BLaER1 treated with 17β-estradiol and CSF1 and Interleukin-3, amounts not matched to agents 10 nM and 100 nM (cell line): ENCODE results near the gene TMCC2.
A peak's percentile ranks its signal among the peaks of the same experiment; 100 is the strongest.
"Not testable (repeated sequence)": the region's sequence is repeated elsewhere in the genome, so short reads cannot be mapped to it uniquely, and the experiment has no call there.

ENCODE experiments used
- H3K27ac ChIP-seq, 11 experiments: shearing (Covaris generic); formaldehyde crosslinking; 2 replicates each; pipeline ENCODE4 v1.8.1; 2022
- H3K27me3 ChIP-seq, 11 experiments: shearing (Covaris generic); formaldehyde crosslinking; 2 replicates each; pipeline ENCODE4 v1.8.1; 2022
- H3K36me3 ChIP-seq, 11 experiments: shearing (Covaris generic); formaldehyde crosslinking; 2 replicates each; pipeline ENCODE4 v1.8.1; 2022
- H3K4me1 ChIP-seq, 10 experiments: shearing (Covaris generic); formaldehyde crosslinking; 2 replicates each; pipeline ENCODE4 v1.8.1; 2022
- H3K4me2 ChIP-seq, 11 experiments: shearing (Covaris generic); formaldehyde crosslinking; 2 replicates each; pipeline ENCODE4 v1.8.1; 2022
- H3K4me3 ChIP-seq, 10 experiments: shearing (Covaris generic); formaldehyde crosslinking; 2 replicates each; pipeline ENCODE4 v1.8.1; 2022
- H3K9ac ChIP-seq, 11 experiments: shearing (Covaris generic); formaldehyde crosslinking; 2 replicates each; pipeline ENCODE4 v1.8.1; 2022
- H3K9me3 ChIP-seq, 11 experiments: shearing (Covaris generic); formaldehyde crosslinking; replicated peaks in 1 of 11; 2 replicates each; pipeline ENCODE4 v1.8.1; 2022
- H4K20me1 ChIP-seq, 11 experiments: shearing (Covaris generic); formaldehyde crosslinking; 2 replicates each; pipeline ENCODE4 v1.8.1; 2022
- Cebpa-rat ChIP-seq, 11 experiments: shearing (Covaris generic); IDR thresholded peaks; 2 replicates each; pipeline ENCODE4 v1.8.1; 2022

TMCC2 gene

DNA sequence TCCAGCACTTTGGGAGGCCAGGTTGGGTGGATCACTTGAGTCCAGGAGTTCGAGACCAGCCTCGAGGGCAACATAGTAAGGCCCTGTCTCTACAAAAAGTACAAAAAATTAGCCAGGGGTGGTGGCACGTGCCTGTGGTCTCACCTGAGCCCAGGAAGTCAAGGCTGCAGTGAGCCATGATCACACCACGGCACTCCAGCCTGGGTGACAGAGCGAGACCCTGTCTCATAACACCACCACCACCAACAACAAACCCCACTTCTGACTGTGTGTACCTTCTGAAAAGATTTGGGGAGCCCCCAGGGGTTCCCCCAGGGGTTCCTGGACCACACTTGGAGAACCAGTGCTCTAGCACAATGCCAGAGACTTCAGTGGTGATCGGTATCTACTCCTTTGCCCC lies 63.9 kb downstream of the TMCC2 start:
- Histone ChIP-seq H3K27ac (no peak overlapping the region), H3K4me3 (no peak overlapping the region), H4K20me1 (peaks cover 0 to 22% (median 7%) of the 10 kb centered on the region in 11 experiments; a peak in 10 of 22 replicates), H3K36me3 (no peaks in the 10 kb centered on the region), H3K9me3 (no peaks in the 10 kb centered on the region), H3K9ac (no peak overlapping the region), H3K27me3 (peaks cover 27 to 69% (median 41%) of the 10 kb centered on the region in 11 experiments; a peak in 20 of 22 replicates), H3K4me1 (peaks cover 26 to 51% (median 34%) of the 10 kb centered on the region in 10 experiments), H3K4me2 (peak overlapping the region in 3 of 11 experiments; percentile 18 to 33 (median 26); a peak in 3 of 22 replicates)
- TF ChIP-seq Cebpa-rat (IDR thresholded peaks at IDR 0.05) = no peak

DNA sequence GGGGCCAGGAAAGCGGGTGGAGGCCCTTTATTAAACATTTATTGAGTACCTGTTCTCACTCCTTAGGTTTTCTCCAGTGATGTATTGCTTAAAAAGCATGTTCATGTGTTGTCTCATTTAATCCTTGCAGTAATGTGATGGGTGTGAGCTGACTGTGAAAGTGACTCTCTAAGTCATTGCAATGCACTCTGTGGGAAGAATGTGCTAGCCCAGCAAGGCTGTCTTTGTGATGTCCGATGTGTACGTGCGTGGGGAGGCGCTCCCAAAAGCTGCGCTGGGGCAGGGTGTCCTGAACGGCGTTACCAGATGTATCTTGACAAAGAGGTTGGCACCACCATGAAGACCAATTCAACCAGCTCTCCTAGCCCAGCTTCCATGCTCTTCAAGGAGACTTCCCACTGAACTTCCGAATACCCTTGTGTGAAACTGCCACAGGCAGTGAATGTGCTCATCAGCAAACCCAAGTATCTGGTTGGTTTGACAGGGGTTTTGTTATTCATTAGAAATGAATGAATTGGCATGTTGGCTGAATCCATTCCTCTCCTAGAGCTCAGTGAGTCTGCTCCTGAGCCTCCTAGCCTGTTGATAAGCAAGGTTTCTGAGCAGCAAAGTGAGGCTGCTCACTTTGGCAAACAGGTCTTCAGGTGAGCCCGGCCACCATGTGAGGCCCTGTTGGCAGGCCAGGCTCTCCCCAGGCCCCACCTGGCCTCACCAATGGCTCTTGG lies 65.8 kb downstream of the TMCC2 start:
- Histone ChIP-seq H3K27me3 (peaks cover 27 to 62% (median 41%) of the 10 kb centered on the region in 11 experiments; a peak in 20 of 22 replicates), H3K9me3 (no peaks in the 10 kb centered on the region), H3K27ac (no peak overlapping the region), H3K36me3 (no peaks in the 10 kb centered on the region), H3K9ac (no peak overlapping the region), H4K20me1 (peaks cover 0 to 8% (median 0%) of the 10 kb centered on the region in 11 experiments; a peak in 2 of 22 replicates), H3K4me3 (no peak overlapping the region), H3K4me2 (no peak overlapping the region), H3K4me1 (peaks cover 16 to 43% (median 23%) of the 10 kb centered on the region in 10 experiments)
- TF ChIP-seq Cebpa-rat (IDR thresholded peaks at IDR 0.05) = no peak

GRCh38 chr1:205294175-205294917 lies 66.6 kb downstream of the TMCC2 start:
- Histone ChIP-seq H3K27me3 (peaks cover 24 to 58% (median 40%) of the 10 kb centered on the region in 11 experiments; a peak in 20 of 22 replicates), H3K4me1 (peaks cover 11 to 40% (median 20%) of the 10 kb centered on the region in 10 experiments), H3K36me3 (no peaks in the 10 kb centered on the region), H4K20me1 (peaks cover 0 to 8% (median 0%) of the 10 kb centered on the region in 11 experiments; a peak in 1 of 22 replicates), H3K4me3 (no peak overlapping the region), H3K4me2 (peak overlapping the region in 7 of 11 experiments; percentile 2 to 53 (median 20); a peak in 8 of 22 replicates), H3K9ac (no peak overlapping the region), H3K27ac (no peak overlapping the region), H3K9me3 (no peaks in the 10 kb centered on the region)
- no peak for TF ChIP-seq Cebpa-rat (IDR thresholded peaks at IDR 0.05)

DNA sequence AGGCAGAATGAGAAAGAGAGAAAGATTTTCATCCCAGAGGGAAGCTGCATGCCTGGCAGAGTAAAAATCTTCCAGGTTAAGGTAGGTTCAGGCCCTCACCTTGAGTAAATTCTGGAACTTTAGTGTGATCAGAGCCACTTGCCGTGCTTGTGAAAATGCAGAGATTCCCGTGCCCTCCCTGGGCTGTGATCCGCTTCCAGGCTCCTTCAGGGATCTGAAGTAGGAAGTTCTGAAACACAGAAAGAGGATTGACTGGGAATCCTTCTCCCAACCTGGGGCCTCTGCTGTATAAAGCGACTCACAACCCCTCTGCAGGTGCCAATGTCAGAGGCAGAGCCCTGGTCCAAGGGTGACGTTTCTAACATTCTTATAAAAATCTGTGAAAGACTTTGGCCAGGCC lies 67.2 kb downstream of the TMCC2 start:
- Histone ChIP-seq H3K4me3 (no peak overlapping the region), H3K4me2 (peak overlapping the region in 5 of 11 experiments; percentile 12 to 53 (median 42); a peak in 5 of 22 replicates), H3K36me3 (no peaks in the 10 kb centered on the region), H3K27ac (no peak overlapping the region), H3K4me1 (peaks cover 10 to 39% (median 21%) of the 10 kb centered on the region in 10 experiments; a peak in 18 of 20 replicates), H3K27me3 (peaks cover 18 to 54% (median 37%) of the 10 kb centered on the region in 11 experiments; a peak in 20 of 22 replicates), H3K9me3 (no peaks in the 10 kb centered on the region), H3K9ac (no peak overlapping the region), H4K20me1 (peaks cover 0 to 8% (median 0%) of the 10 kb centered on the region in 11 experiments; a peak in 1 of 22 replicates)
- no peak for TF ChIP-seq Cebpa-rat (IDR thresholded peaks at IDR 0.05)

DNA sequence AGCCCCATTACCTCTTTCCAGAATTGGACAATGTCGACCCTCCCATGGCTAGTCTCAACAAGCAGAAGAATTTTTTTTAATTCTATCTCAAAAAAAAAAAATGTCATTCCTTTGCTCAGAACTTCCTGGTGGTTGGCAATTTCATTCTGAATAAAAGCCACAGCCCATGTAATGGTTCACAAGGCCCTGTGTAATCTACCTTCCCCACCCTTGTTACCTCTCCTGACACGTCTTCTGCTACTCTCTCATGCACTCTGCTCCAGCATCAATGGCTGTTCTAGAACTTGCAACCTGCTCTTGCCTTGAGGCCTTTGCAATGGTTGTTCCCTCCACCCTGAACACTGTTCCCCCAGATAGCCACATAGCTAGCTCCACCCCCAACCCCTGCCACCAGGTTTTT lies 68.4 kb downstream of the TMCC2 start:
- no peak overlapping the region for H3K27ac ChIP-seq

DNA sequence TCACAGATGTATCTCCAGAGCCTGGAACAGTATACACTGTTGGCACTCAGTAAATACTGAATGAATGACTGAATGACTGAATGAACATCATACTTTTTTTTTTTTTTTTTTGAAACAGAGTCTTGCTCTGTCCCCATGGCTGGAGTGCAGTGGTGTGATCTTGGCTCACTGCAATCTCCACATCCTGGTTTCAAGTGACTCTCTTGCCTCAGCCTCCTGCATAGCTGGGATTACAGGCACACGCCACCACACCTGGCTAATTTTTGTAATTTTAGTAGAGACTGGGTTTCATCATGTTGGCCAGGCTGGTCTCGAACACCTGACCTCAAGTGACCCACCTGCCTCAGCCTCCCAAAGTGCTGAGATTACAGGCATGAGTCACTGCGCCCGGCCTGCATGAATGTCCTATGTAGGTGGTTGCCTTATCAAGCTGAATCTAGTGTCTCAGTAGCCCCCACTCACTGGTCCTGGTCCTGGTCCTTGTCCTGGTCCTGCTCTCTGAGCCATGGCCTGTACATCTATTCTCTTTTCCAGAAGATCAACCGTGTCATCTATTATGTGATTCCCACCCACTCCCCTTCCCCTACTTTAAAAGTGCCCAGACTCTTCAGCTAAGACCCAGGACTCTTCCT lies 69.9 kb downstream of the TMCC2 start:
- Histone ChIP-seq H3K4me1 (peaks cover 16 to 39% (median 24%) of the 10 kb centered on the region in 10 experiments), H3K27me3 (peaks cover 4 to 31% (median 24%) of the 10 kb centered on the region in 11 experiments; a peak in 18 of 22 replicates), H3K4me2 (peak overlapping the region in 7 of 11 experiments; percentile 9 to 56 (median 46); a peak in 10 of 22 replicates)
- H3K9ac ChIP-seq, H4K20me1 ChIP-seq, H3K36me3 ChIP-seq, H3K9me3 ChIP-seq, H3K27ac ChIP-seq, H3K4me3 ChIP-seq: not testable (repeated sequence)

More for the DNA sequence above, 68.4 kb downstream of the TMCC2 start:
- no peak for TF ChIP-seq Cebpa-rat (IDR thresholded peaks at IDR 0.05)
- Histone ChIP-seq H3K9me3 (no peaks in the 10 kb centered on the region), H3K9ac (no peak overlapping the region), H4K20me1 (peaks cover 0 to 8% (median 0%) of the 10 kb centered on the region in 11 experiments; a peak in 1 of 22 replicates), H3K4me2 (no peak overlapping the region), H3K36me3 (no peaks in the 10 kb centered on the region), H3K4me3 (no peak overlapping the region), H3K27me3 (peaks cover 15 to 45% (median 34%) of the 10 kb centered on the region in 11 experiments; a peak in 20 of 22 replicates), H3K4me1 (peaks cover 14 to 43% (median 26%) of the 10 kb centered on the region in 10 experiments)

GRCh38 chr1:205298191-205298994 lies 70.6 kb downstream of the TMCC2 start:
- Histone ChIP-seq H3K4me2 (peak overlapping the region; percentile 9 to 56 (median 42); a peak in 21 of 22 replicates), H3K4me1 (peaks cover 16 to 39% (median 24%) of the 10 kb centered on the region in 10 experiments), H3K36me3 (peaks cover 0 to 5% (median 0%) of the 10 kb centered on the region in 11 experiments; a peak in 3 of 22 replicates), H3K9me3 (no peaks in the 10 kb centered on the region), H3K27ac (no peak overlapping the region), H3K27me3 (peaks cover 1 to 24% (median 18%) of the 10 kb centered on the region in 11 experiments; a peak in 18 of 22 replicates), H4K20me1 (peaks cover 0 to 14% (median 0%) of the 10 kb centered on the region in 11 experiments; a peak in 3 of 22 replicates), H3K9ac (no peak overlapping the region), H3K4me3 (no peak overlapping the region)
- TF ChIP-seq Cebpa-rat (IDR thresholded peaks at IDR 0.05) = no peak

GRCh38 chr1:205300149-205300548 lies 72.4 kb downstream of the TMCC2 start:
- H3K9ac ChIP-seq = no peak overlapping the region
- H3K4me3 ChIP-seq = no peak overlapping the region
- H3K27ac ChIP-seq = no peak overlapping the region
- peaks cover 0 to 11% (median 6%) of the 10 kb centered on the region in 11 experiments; a peak in 9 of 22 replicates for H3K27me3 ChIP-seq
- TF ChIP-seq Cebpa-rat (IDR thresholded peaks at IDR 0.05) = no peak
- no peaks in the 10 kb centered on the region for H3K9me3 ChIP-seq
- H3K4me1 ChIP-seq = peaks cover 16 to 43% (median 27%) of the 10 kb centered on the region in 10 experiments
- peaks cover 0 to 20% (median 0%) of the 10 kb centered on the region in 11 experiments; a peak in 3 of 22 replicates for H3K36me3 ChIP-seq
- peaks cover 0 to 15% (median 0%) of the 10 kb centered on the region in 11 experiments; a peak in 3 of 22 replicates for H4K20me1 ChIP-seq
- H3K4me2 ChIP-seq = peak overlapping the region in 2 of 11 experiments; percentile 11 to 26; a peak in 1 of 22 replicates
